NCI-H82 treated with DMSO at 0.1 percent for 48 hours (cell line): ENCODE measurements around the gene ASRGL1.

ENCODE experiments used
- DNase-seq: peaks from one replicate; lab custom pipeline; 2025; ENCODE audit not compliant: unreplicated experiment; lab: John Stamatoyannopoulos, UW

Gene ASRGL1

GRCh38 chr11:62411524-62411923 is 74.3 kb downstream of the ASRGL1 start:
- no peak for DNase-seq

- DNase-seq = no peak
These were observed 75.9 kb downstream of the ASRGL1 start for GRCh38 chr11:62413060-62413696.

GRCh38 chr11:62416596-62416995 is 79.3 kb downstream of the ASRGL1 start:
- no peak for DNase-seq

- DNase-seq = no peak
These were observed 80.9 kb downstream of the ASRGL1 start for GRCh38 chr11:62418136-62418535.

GRCh38 chr11:62418733-62419132 is 81.5 kb downstream of the ASRGL1 start, which contains the start of gene SCGB1A1:
SCGB1A1 (plus strand) TSS chr11:62419033; CDS start chr11:62419096, 63 bp downstream.
- no peak for DNase-seq

GRCh38 chr11:62419314-62419929 is 82.2 kb downstream of the ASRGL1 start:
- DNase-seq = no peak

- no peak for DNase-seq
These were observed 82.7 kb downstream of the ASRGL1 start for GRCh38 chr11:62419943-62420342.

- DNase-seq = no peak
These were observed 83.6 kb downstream of the ASRGL1 start for GRCh38 chr11:62420882-62421281.

GRCh38 chr11:62421996-62422395 is 84.7 kb downstream of the ASRGL1 start:
- no peak for DNase-seq

- no peak for DNase-seq
These were observed 85.8 kb downstream of the ASRGL1 start for GRCh38 chr11:62423012-62423411.

- no peak for DNase-seq
These were observed 90.5 kb downstream of the ASRGL1 start for GRCh38 chr11:62427630-62428233.

GRCh38 chr11:62428871-62429560 is 91.8 kb downstream of the ASRGL1 start:
- no peak for DNase-seq

- DNase-seq = no peak
These were observed 93.2 kb downstream of the ASRGL1 start for GRCh38 chr11:62430425-62430824.

- DNase-seq = no peak
These were observed 94.1 kb downstream of the ASRGL1 start for GRCh38 chr11:62431171-62431901.

- DNase-seq = no peak
These were observed 95.4 kb downstream of the ASRGL1 start for GRCh38 chr11:62432695-62433094.

- peak; percentile 80 for DNase-seq
These were observed 96.1 kb downstream of the ASRGL1 start for GRCh38 chr11:62433141-62433903.

- no peak for DNase-seq
These were observed 96.6 kb downstream of the ASRGL1 start for GRCh38 chr11:62433904-62434276.

- DNase-seq = no peak
These were observed 98.8 kb downstream of the ASRGL1 start for GRCh38 chr11:62435846-62436660.

- no peak for DNase-seq
These were observed 100.4 kb downstream of the ASRGL1 start for GRCh38 chr11:62437616-62438015.

- no peak for DNase-seq
These were observed 101.4 kb downstream of the ASRGL1 start for GRCh38 chr11:62438641-62439040.
